ENCODE measurements around the gene ADARB2. TPM values are rescaled to one million over a fixed set of nuclear protein-coding genes. Genes with fewer than 3 reads are reported as not detected.

Gene ADARB2
- total RNA-seq, 1 donor from 2014 or later, result 38.7 TPM

GRCh38 chr10:1297566-1298301 lies 439.6 kb downstream of the ADARB2 start:
- Mint-ChIP-seq H3K27ac (ENCODE audit: unreplicated experiment) (peak overlapping the region; percentile 32), H3K9me3 (ENCODE audit: unreplicated experiment) (no peaks in the 10 kb centered on the region), H3K4me3 (ENCODE audit: unreplicated experiment) (no peak overlapping the region), H3K36me3 (ENCODE audit: unreplicated experiment) (peaks cover 5% of the 10 kb centered on the region), H3K4me1 (ENCODE audit: unreplicated experiment) (peaks cover 41% of the 10 kb centered on the region), H3K27me3 (ENCODE audit: unreplicated experiment) (no peaks in the 10 kb centered on the region)
- TF ChIP-seq CTCF (IDR thresholded peaks at IDR 0.05), result no peak
- no peak for DNase-seq (ENCODE audit: extremely low spot score, unreplicated experiment)

- H3K27me3 Mint-ChIP-seq (ENCODE audit: unreplicated experiment), result no peaks in the 10 kb centered on the region
- peak; percentile 53 for DNase-seq (ENCODE audit: extremely low spot score, unreplicated experiment)
- peaks cover 5% of the 10 kb centered on the region for H3K36me3 Mint-ChIP-seq (ENCODE audit: unreplicated experiment)
- no peak for TF ChIP-seq CTCF (IDR thresholded peaks at IDR 0.05)
- peaks cover 52% of the 10 kb centered on the region for H3K4me1 Mint-ChIP-seq (ENCODE audit: unreplicated experiment)
- H3K9me3 Mint-ChIP-seq (ENCODE audit: unreplicated experiment), result no peaks in the 10 kb centered on the region
- H3K4me3 Mint-ChIP-seq (ENCODE audit: unreplicated experiment), result no peak overlapping the region
- H3K27ac Mint-ChIP-seq (ENCODE audit: unreplicated experiment), result no peak overlapping the region
Measured at GRCh38 chr10:1295756-1296480, 441.4 kb downstream of the ADARB2 start.

GRCh38 chr10:1294748-1295147 lies 442.6 kb downstream of the ADARB2 start:
- Mint-ChIP-seq H3K4me1 (ENCODE audit: unreplicated experiment) (peaks cover 64% of the 10 kb centered on the region), H3K27me3 (ENCODE audit: unreplicated experiment) (no peaks in the 10 kb centered on the region), H3K27ac (ENCODE audit: unreplicated experiment) (peak overlapping the region; percentile 27), H3K4me3 (ENCODE audit: unreplicated experiment) (no peak overlapping the region), H3K36me3 (ENCODE audit: unreplicated experiment) (no peaks in the 10 kb centered on the region), H3K9me3 (ENCODE audit: unreplicated experiment) (no peaks in the 10 kb centered on the region)
- no peak for TF ChIP-seq CTCF (IDR thresholded peaks at IDR 0.05)
- DNase-seq (ENCODE audit: extremely low spot score, unreplicated experiment), result no peak

- Mint-ChIP-seq H3K9me3 (ENCODE audit: unreplicated experiment) (no peaks in the 10 kb centered on the region), H3K4me3 (ENCODE audit: unreplicated experiment) (peak overlapping the region; percentile 52), H3K4me1 (ENCODE audit: unreplicated experiment) (peaks cover 73% of the 10 kb centered on the region), H3K36me3 (ENCODE audit: unreplicated experiment) (no peaks in the 10 kb centered on the region), H3K27ac (ENCODE audit: unreplicated experiment) (peak overlapping the region; percentile 96), H3K27me3 (ENCODE audit: unreplicated experiment) (no peaks in the 10 kb centered on the region)
- no peak for TF ChIP-seq CTCF (IDR thresholded peaks at IDR 0.05)
- no peak for DNase-seq (ENCODE audit: extremely low spot score, unreplicated experiment)
Measured at GRCh38 chr10:1293636-1294435, 443.5 kb downstream of the ADARB2 start.
